Large intestine (tissue), 12 donors: ENCODE data around the gene FAM76B. TPM values are rescaled to one million over a fixed set of nuclear protein-coding genes. Genes with fewer than 3 reads are reported as not detected.
A peak's percentile ranks its signal among the peaks of the same experiment; 100 is the strongest.

Source experiments
- DNase-seq, 2 donors: peaks; one replicate each; pipeline versions ENCODE4 v3.0.0 to v3.0.0-alpha.2; 2013
- H3K27ac ChIP-seq: one replicate; pipeline ENCODE4 v1.5.1; 2013; ENCODE audit warnings: low read length
- H3K27me3 ChIP-seq: 2 replicates; pipeline ENCODE4 v1.6.1; 2013; ENCODE audit warnings: low read length; ENCODE audit not compliant: control insufficient read depth, insufficient read depth
- H3K36me3 ChIP-seq: 2 replicates; pipeline ENCODE4 v1.6.1; 2013; ENCODE audit warnings: low read length; ENCODE audit not compliant: control insufficient read depth, insufficient read depth
- H3K4me1 ChIP-seq: one replicate; pipeline ENCODE4 v1.6.1; 2013; ENCODE audit warnings: low read length; ENCODE audit not compliant: control insufficient read depth, insufficient read depth
- H3K4me3 ChIP-seq: one replicate; pipeline ENCODE4 v1.5.1; 2013; ENCODE audit warnings: low read length
- H3K9me3 ChIP-seq: one replicate; pipeline ENCODE4 v1.6.1; 2013; ENCODE audit warnings: mild to moderate bottlenecking, low read depth, low read length, moderate library complexity; ENCODE audit not compliant: control insufficient read depth
- WGBS: methylation state at CpG from one replicate; pipeline ENCODE4 v1.1.5; 2013; ENCODE audit warnings: low lambda C conversion rate; ENCODE audit not compliant: insufficient coverage; 5-methylcytosine and 5-hydroxymethylcytosine counted together
- long read RNA-seq, 11 donors: transcript quantifications; one replicate each; lab custom pipeline, GENCODE V29; 2026
- polyA plus RNA-seq: library from polyadenylated mRNA; unstranded; fragments of 120-200 nt; gene quantifications from one replicate; pipeline ENCODE4 v1.2.1, GENCODE V29; 2013

FAM76B gene
- polyA plus RNA-seq = 41.0 TPM
- long read RNA-seq, donor 1, partial matches to known transcripts = 0 of 1 reads
- long read RNA-seq, donor 1, other reads (novel, unspliced or antisense) = 0 of 1 reads
- long read RNA-seq, donor 2, partial matches to known transcripts = 0 of 6 reads
- long read RNA-seq, donor 2, other reads (novel, unspliced or antisense) = 0 of 6 reads
- long read RNA-seq, donor 3 = 0 reads
- long read RNA-seq, donor 4 = 0 reads
- long read RNA-seq, donor 5, partial matches to known transcripts = 0 of 1 reads
- long read RNA-seq, donor 5, other reads (novel, unspliced or antisense) = 0 of 1 reads
- long read RNA-seq, donor 6, partial matches to known transcripts = 169 of 174 reads
- long read RNA-seq, donor 6, other reads (novel, unspliced or antisense) = 0 of 174 reads
- long read RNA-seq, donor 7, partial matches to known transcripts = 0 of 7 reads
- long read RNA-seq, donor 7, other reads (novel, unspliced or antisense) = 0 of 7 reads
- long read RNA-seq, donor 8, partial matches to known transcripts = 0 of 7 reads
- long read RNA-seq, donor 8, other reads (novel, unspliced or antisense) = 0 of 7 reads
- long read RNA-seq, donor 9, partial matches to known transcripts = 13 of 16 reads
- long read RNA-seq, donor 9, other reads (novel, unspliced or antisense) = 0 of 16 reads
- long read RNA-seq, donor 10, partial matches to known transcripts = 0 of 4 reads
- long read RNA-seq, donor 10, other reads (novel, unspliced or antisense) = 0 of 4 reads
- long read RNA-seq, donor 11, partial matches to known transcripts = 0 of 1 reads
- long read RNA-seq, donor 11, other reads (novel, unspliced or antisense) = 0 of 1 reads

- H3K4me1 ChIP-seq = peaks cover 13% of the 10 kb centered on the region
- no CpG with 5 or more reads among the region's 62 CpGs for WGBS
- peak; percentile 99 to 100 for DNase-seq
- H3K4me3 ChIP-seq = peak within 1 kb of the TSS; percentile 92
- H3K27ac ChIP-seq = peak within 1 kb of the TSS; percentile 95
- no peaks in the 10 kb centered on the region for H3K27me3 ChIP-seq
- peaks cover 15% of the 10 kb centered on the region for H3K36me3 ChIP-seq
- no peaks in the 10 kb centered on the region for H3K9me3 ChIP-seq
Observed at GRCh38 chr11:95789506-95790122, at the start of gene FAM76B. FAM76B (minus strand) TSS chr11:95789782; CDS start chr11:95789478, 304 bp downstream.

- no peaks in the 10 kb centered on the region for H3K27me3 ChIP-seq
- H3K9me3 ChIP-seq = no peaks in the 10 kb centered on the region
- DNase-seq = peak; percentile 54 to 61
- H3K27ac ChIP-seq = no peak overlapping the region
- H3K4me1 ChIP-seq = no peaks in the 10 kb centered on the region
- no peak overlapping the region for H3K4me3 ChIP-seq
- peaks cover 44% of the 10 kb centered on the region for H3K36me3 ChIP-seq
- WGBS = no CpG with 5 or more reads among the region's 3 CpGs
Observed at GRCh38 chr11:95835768-95836488, 46.3 kb upstream of the FAM76B start.

- WGBS = no CpG with 5 or more reads among the region's 3 CpGs
- DNase-seq = no peak
Observed at GRCh38 chr11:95835351-95835750, 45.8 kb upstream of the FAM76B start.

DNA sequence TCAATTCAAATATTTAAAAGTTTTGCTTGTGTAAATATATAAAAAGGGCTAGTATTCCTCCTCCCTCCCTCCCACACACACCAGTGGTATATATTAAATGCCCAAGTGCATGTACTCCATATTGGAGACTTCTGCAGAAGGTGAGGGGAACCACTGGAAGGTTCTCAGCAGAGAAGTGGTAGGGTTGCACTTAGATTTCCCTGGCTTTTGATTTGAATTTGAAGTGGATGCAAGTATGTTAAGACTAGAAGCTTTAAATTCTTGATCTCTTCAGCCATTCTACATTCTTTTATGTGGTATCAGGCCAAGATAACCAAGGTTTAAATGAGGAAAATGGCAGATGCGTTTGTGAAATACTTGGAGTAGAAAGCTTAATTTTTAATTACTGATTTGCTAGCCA is 43.8 kb upstream of the FAM76B start:
- H3K4me3 ChIP-seq = no peak overlapping the region
- no peaks in the 10 kb centered on the region for H3K9me3 ChIP-seq
- DNase-seq = no peak
- WGBS = no CpG with 5 or more reads among the region's 1 CpG
- H3K27ac ChIP-seq = no peak overlapping the region
- H3K36me3 ChIP-seq = peaks cover 45% of the 10 kb centered on the region
- H3K4me1 ChIP-seq = no peaks in the 10 kb centered on the region
- H3K27me3 ChIP-seq = no peaks in the 10 kb centered on the region

More at GRCh38 chr11:95835351-95835750, 45.8 kb upstream of the FAM76B start:
- H3K36me3 ChIP-seq = peaks cover 46% of the 10 kb centered on the region
- H3K4me1 ChIP-seq = no peaks in the 10 kb centered on the region
- no peak overlapping the region for H3K27ac ChIP-seq
- H3K4me3 ChIP-seq = no peak overlapping the region
- no peaks in the 10 kb centered on the region for H3K27me3 ChIP-seq
- no peaks in the 10 kb centered on the region for H3K9me3 ChIP-seq

DNA sequence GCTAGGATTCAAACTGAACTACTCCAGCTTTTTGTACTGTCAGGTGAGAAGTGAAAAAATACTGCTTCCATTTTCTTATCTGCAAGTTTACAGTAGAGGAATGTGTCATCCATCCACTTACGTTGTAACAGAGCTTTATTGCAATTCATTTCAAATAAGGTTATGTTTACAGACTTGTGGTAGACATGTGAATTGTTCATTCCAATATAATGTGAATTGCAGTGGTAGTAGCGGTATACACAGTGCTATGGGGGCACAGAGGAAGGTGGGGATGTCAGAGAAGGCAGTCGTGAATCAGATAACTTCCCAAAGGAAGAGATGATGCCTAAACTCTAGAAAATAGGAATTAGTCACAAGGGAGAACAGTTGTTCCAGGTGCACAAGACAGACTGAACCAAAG is 43.2 kb upstream of the FAM76B start:
- no peaks in the 10 kb centered on the region for H3K9me3 ChIP-seq
- peaks cover 47% of the 10 kb centered on the region for H3K36me3 ChIP-seq
- DNase-seq = no peak

DNA sequence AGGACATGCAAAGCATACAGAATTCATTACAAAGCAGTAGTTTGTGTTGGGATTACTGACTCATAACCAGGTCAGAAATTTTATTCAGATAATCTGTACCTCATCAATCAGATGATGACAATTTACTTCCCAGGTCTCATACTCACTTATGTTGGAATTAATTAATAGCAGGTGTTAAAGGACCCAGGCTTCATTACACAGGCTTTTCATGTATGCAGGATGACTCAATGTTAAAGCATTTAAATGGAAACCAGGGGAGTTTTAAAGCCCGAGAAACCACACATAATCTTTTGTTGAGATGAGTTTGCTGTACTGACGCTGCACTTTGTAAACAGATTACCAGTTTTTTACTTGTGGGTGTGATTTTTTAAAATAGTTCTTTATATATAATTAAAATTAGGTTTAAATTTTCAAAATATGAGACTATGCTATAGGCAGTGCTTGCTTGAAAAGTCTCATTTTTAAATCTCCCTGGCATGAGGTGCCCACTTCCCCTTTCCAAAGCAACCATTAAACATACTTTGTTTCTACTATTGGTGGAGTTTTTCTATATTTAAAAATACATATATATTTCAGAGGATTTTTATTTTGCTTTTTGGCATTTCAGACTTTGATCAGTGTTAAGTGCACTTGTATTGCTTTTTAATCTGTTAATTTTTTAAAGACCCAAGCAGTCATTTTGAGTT is 41.8 kb upstream of the FAM76B start:
- Histone ChIP-seq H3K4me1 (no peaks in the 10 kb centered on the region), H3K27ac (no peak overlapping the region), H3K4me3 (no peak overlapping the region), H3K9me3 (no peaks in the 10 kb centered on the region), H3K36me3 (peaks cover 44% of the 10 kb centered on the region), H3K27me3 (no peaks in the 10 kb centered on the region)
- WGBS = 80% methylated on average over 1 of the region's 2 CpGs
- DNase-seq = no peak

More for the DNA sequence above, 43.2 kb upstream of the FAM76B start:
- no peaks in the 10 kb centered on the region for H3K4me1 ChIP-seq
- no peak overlapping the region for H3K4me3 ChIP-seq
- 100% methylated on average over 1 of the region's 3 CpGs for WGBS
- no peak overlapping the region for H3K27ac ChIP-seq
- H3K27me3 ChIP-seq = no peaks in the 10 kb centered on the region

GRCh38 chr11:95829580-95830259 is 40.1 kb upstream of the FAM76B start:
- no peaks in the 10 kb centered on the region for H3K27me3 ChIP-seq
- H3K36me3 ChIP-seq = peaks cover 39% of the 10 kb centered on the region
- no peak overlapping the region for H3K4me3 ChIP-seq
- H3K27ac ChIP-seq = no peak overlapping the region
- no peaks in the 10 kb centered on the region for H3K9me3 ChIP-seq
- DNase-seq = no peak
- no peaks in the 10 kb centered on the region for H3K4me1 ChIP-seq
- WGBS = 100% methylated on average over 1 of the region's 1 CpG

DNA sequence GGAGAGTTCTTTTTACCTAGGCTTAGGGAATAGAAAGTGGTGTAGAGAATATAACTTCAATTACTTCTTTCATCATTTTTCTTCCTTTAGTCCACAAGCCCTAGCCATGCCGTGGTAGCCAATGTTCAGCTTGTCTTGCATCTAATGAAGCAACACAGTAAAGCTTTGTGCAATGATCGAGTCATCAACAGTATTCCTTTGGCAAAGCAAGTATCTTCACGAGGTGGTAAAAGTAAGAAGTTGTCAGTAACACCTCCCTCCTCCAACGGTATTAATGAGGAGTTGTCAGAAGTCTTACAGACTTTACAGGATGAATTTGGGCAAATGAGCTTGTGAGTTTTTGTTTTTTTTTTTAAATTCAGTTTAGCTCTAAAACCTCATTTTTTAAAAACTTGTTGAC is 38.1 kb upstream of the FAM76B start:
- no peaks in the 10 kb centered on the region for H3K27me3 ChIP-seq
- no peaks in the 10 kb centered on the region for H3K9me3 ChIP-seq
- no peak for DNase-seq
- WGBS = 100% methylated on average over 1 of the region's 4 CpGs
- no peak overlapping the region for H3K4me3 ChIP-seq
- no peaks in the 10 kb centered on the region for H3K4me1 ChIP-seq
- H3K36me3 ChIP-seq = peaks cover 35% of the 10 kb centered on the region
- no peak overlapping the region for H3K27ac ChIP-seq

GRCh38 chr11:95821640-95822039 is 32.1 kb upstream of the FAM76B start:
- DNase-seq = no peak
- Histone ChIP-seq H3K36me3 (peaks cover 33% of the 10 kb centered on the region), H3K4me3 (no peak overlapping the region), H3K27me3 (no peaks in the 10 kb centered on the region), H3K27ac (no peak overlapping the region), H3K4me1 (no peaks in the 10 kb centered on the region), H3K9me3 (no peaks in the 10 kb centered on the region)
- WGBS = 46% methylated on average over 2 of the region's 2 CpGs
